NCI-H1436 treated with DMSO at 0.1 percent for 48 hours (cell line): ENCODE data around the gene NR2C1.
A peak's percentile ranks its signal among the peaks of the same experiment; 100 is the strongest.

Source experiments
- DNase-seq: peaks from one replicate; lab custom pipeline; 2025; lab: John Stamatoyannopoulos, UW

NR2C1 gene

DNA sequence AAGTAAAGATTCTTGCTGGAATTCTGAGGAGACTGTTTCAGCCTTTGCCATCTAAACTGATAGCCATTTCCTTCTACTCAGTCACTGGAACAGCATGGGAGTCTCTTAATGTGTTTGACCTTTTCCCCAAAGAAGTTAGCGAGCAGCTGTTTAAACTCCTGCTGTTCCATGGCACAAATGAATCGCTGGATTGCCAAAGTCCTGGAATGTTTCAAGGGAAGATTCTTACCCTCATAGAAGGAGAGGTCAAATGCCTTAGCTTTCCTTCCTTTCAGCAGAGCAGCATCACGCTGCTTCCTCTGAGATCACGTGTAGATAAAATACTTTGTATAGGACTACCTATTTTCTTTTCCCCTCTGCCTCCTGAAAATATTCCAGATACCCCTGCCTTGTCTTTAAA is 10.5 kb upstream of the NR2C1 start:
- DNase-seq: no peak

DNA sequence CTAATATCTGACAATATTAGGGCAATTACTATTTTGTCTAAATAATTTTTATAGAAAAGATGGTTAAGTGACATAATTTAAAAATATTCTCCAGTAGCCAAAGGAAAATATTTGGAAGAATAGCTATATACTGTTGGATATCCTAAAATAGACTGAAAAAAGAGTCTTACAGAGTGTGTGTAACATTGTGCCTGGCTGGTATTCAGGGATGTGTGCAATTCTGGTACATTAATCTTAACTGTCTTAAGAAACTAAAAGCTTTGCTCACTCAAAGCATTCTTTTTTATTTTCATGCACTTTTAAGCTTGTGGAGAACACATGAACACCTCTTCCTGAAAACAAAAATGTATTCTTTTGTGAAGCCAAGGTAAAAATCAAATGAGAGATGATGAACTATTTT is 10.1 kb upstream of the NR2C1 start:
- DNase-seq: no peak

- DNase-seq: no peak
Observed at GRCh38 chr12:95077341-95077740, 3.9 kb upstream of the NR2C1 start.

- no peak for DNase-seq
Observed at GRCh38 chr12:95074766-95075165, 1.3 kb upstream of the NR2C1 start.

DNA sequence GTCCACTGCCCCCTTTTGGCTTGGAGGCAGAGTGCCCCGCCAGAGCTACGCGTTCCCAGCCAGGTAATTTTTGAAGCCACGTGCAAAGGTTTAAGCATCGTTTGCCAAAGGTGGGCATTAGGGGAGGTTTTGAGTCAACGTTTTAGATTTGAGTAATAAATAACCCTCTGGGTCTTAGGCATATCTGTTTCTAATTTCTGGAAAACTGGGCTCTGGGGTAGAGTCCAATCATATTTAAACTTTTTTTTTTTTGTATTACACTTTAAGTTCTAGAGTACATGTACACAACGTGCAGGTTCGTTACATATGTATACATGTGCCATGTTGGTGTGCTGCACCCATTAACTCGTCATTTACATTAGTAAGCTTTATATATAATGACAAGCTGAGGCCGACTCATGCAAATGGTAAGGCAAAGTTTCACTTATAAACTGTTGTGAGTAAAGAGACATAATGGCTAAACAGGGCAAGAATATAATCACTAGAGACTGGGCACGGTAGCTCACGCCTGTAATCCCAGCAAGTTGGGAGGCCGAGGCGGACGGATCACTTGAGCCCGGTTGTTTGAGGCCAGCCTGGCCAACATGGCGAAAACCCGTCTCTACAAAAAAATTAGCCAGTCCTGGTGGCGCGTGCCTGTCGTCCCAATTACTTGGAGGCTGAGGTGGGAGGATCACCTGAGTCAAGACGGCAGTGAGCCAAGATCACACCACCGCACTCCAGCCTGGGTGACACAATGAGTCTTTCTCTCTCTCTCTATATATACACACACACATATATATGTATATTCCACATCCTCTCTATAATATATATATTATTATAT is 491 bp upstream of the NR2C1 start:
- DNase-seq: no peak

- no peak for DNase-seq
Observed at GRCh38 chr12:95070378-95070777, 3.0 kb downstream of the NR2C1 start.

- DNase-seq: no peak
Observed at GRCh38 chr12:95066091-95066855, 7.1 kb downstream of the NR2C1 start.

- no peak for DNase-seq
Observed at GRCh38 chr12:95060951-95061350, 12.5 kb downstream of the NR2C1 start.

- DNase-seq: no peak
Observed at GRCh38 chr12:95059984-95060383, 13.4 kb downstream of the NR2C1 start.

DNA sequence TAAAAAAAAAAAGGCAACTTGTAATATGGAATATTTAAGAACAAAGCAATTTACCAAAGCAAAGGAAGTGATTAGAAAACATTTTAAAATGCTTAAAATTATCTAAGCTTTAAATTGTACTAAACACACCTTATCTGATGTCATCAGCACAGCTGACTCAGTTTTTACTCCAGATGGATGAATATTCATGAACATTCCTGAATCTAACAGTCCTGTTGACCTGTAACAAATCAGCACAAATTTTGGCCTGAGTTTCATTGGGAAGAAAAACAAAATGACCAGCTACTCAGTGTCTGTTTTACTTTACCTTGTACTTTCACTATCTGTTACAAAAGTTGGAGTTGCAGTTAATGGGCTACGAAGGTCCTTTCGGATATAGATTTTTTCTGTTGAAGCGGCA is 16.0 kb downstream of the NR2C1 start:
- no peak for DNase-seq

DNA sequence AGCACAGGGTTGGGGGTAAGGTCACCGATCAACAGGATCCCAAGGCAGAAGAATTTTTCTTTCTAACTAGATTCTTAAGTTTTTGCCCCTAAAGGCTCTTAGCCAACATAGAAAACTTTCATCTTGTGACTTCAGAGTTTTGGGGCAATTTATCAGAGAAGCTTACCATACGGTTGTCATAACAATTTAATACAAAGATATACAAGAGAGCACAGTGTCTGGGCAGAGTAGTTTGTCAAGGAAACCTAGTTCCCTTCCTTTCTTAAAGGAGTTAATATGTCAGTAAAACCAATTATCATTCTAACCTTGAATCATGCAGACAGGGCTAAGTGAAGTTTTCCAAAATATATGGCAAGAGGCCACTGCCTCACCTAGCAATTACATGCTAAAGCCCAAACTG is 18.4 kb downstream of the NR2C1 start:
- DNase-seq: no peak

GRCh38 chr12:95054206-95054605 is 19.2 kb downstream of the NR2C1 start:
- no peak for DNase-seq

DNA sequence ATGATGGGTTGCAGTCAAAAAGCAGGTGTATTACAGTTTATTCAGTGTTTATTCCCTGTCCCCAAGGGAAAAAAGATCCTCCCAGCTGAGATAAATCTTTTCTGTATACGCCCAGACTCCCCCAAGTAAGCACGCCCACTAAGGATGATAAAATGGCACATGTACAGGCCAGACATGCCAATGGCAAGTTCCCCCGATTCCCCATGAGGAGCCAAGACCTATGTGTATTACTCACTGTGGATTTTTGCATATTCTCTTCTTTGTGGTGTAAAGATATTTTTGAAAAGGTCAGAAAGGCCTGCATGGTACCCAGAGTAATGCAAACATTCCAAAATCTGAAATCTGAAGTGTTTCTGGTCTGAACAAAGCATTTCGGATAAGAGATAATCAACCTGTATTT is 22.2 kb downstream of the NR2C1 start:
- no peak for DNase-seq

GRCh38 chr12:95037906-95038305 is 35.5 kb downstream of the NR2C1 start:
- no peak for DNase-seq

DNA sequence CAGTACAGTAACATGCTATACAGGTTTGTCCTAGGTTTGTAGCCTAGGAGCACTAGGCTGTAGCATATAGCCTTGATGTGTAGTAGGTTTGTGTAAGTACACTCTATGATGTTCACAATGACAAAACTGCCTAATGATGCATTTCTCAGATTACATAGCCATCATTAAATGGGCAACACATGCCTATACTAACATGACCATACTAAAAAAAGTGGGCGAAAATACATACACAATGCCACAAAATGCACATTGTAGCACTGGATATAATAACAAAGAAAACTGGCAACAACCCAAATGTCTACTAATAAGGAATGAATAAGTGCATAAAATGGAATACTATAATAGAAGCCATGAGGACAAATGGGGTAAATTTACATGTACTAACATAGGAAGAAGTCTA is 38.7 kb downstream of the NR2C1 start:
- DNase-seq: no peak

DNA sequence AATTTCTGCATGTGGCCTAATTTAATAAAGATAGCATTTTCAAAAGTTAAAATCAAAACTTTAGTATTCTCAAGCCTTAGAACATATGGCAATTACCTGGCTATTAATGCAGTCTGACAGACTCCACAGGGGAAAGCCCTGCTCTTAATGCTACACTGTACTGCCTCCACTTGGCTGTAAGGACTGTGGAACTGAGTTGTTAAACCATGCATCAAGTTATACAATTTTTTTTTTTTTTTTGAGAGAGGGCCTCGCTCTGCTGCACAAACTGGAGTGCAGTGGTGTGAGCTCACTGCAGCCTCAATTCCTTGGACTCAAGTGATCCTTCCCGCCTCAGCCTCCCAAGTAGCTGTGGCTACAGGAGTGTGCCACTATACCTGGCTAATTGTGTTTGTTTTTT is 50.9 kb downstream of the NR2C1 start:
- DNase-seq: no peak

GRCh38 chr12:95017482-95017881 is 55.9 kb downstream of the NR2C1 start:
- DNase-seq: no peak

- DNase-seq: no peak
Observed at GRCh38 chr12:95016120-95016519, 57.3 kb downstream of the NR2C1 start.

GRCh38 chr12:95014554-95014953 is 58.9 kb downstream of the NR2C1 start:
- DNase-seq: no peak

GRCh38 chr12:95006206-95006605 is 67.2 kb downstream of the NR2C1 start:
- no peak for DNase-seq

GRCh38 chr12:95004610-95005009 is 68.8 kb downstream of the NR2C1 start:
- no peak for DNase-seq

- no peak for DNase-seq
Observed at GRCh38 chr12:95003921-95004272, 69.5 kb downstream of the NR2C1 start.

GRCh38 chr12:95003213-95003920 is 70.1 kb downstream of the NR2C1 start, which contains the start of gene NDUFA12:
TSS of gene NDUFA12 (minus strand) at chr12:95003697. CDS start at chr12:95003680, 17 bp downstream.
- DNase-seq: peak; percentile 71
